HG03558 (cell line): ENCODE results near the gene RAB20.
A peak's percentile ranks its signal among the peaks of the same experiment; 100 is the strongest.

ENCODE experiments used
- ATAC-seq: cut with Tn5 transposase; IDR thresholded peaks from one replicate; pipeline ENCODE4 v1.9.1; 2021; ENCODE audit warnings: moderate number of reproducible peaks; ENCODE audit not compliant: unreplicated experiment; ENCODE audit errors: extremely low read depth

Gene RAB20

GRCh38 chr13:110476220-110476617 lies 85.3 kb downstream of the RAB20 start:
- no peak for ATAC-seq

- ATAC-seq = peak; percentile 32
Observed at GRCh38 chr13:110475550-110476219, 85.8 kb downstream of the RAB20 start.

GRCh38 chr13:110475117-110475516 lies 86.4 kb downstream of the RAB20 start:
- ATAC-seq = no peak

- no peak for ATAC-seq
Observed at GRCh38 chr13:110474713-110475112, 86.8 kb downstream of the RAB20 start.
